Transverse colon (tissue), 4 donors: ENCODE data around the gene SPPL3. TPM values are rescaled to one million over a fixed set of nuclear protein-coding genes. Genes with fewer than 3 reads are reported as not detected.

Experiments used
- DNase-seq: peaks from one replicate; pipeline ENCODE4 v3.0.0-alpha.2; 2019
- H3K27ac ChIP-seq, 4 donors: fragments of 200-600 bp; sonication (generic); 2 replicates each; pipeline ENCODE4 v1.5.1; 2016 to 2018; ENCODE audit warnings: inconsistent platforms in 4 of 4
- H3K27me3 ChIP-seq: fragments of 200-600 bp; sonication (generic); 2 replicates; pipeline ENCODE4 v1.5.1; 2017; ENCODE audit warnings: inconsistent platforms
- H3K36me3 ChIP-seq, 4 donors: fragments of 200-600 bp; sonication (generic); 2 replicates each; pipeline ENCODE4 v1.5.1; 2017 to 2019; ENCODE audit warnings: inconsistent platforms in 4 of 4
- H3K4me1 ChIP-seq, 4 donors: fragments of 200-600 bp; sonication (generic); 2 replicates each; pipeline ENCODE4 v1.5.1; 2017 to 2020; ENCODE audit warnings: inconsistent platforms in 4 of 4
- H3K4me3 ChIP-seq, 4 donors: fragments of 200-600 bp; sonication (generic); 1 replicate in 1 of 4; 2 replicates in 3 of 4; pipeline versions ENCODE4 v1.5.1 to v1.6.1; 2017 to 2019; ENCODE audit warnings: inconsistent platforms in 4 of 4
- H3K9me3 ChIP-seq, 2 donors: fragments of 200-600 bp; sonication (generic); 2 replicates each; pipeline ENCODE4 v1.5.1; 2017 to 2019; ENCODE audit warnings: inconsistent platforms in 2 of 2
- EP300 ChIP-seq: sonication (generic); formaldehyde crosslinking; IDR thresholded peaks from one replicate; pipeline ENCODE4 v1.6.1; 2017; ENCODE audit warnings: antibody characterized with exemption, low read depth
- POLR2A ChIP-seq: fragments of 450-650 bp; IDR thresholded peaks from one replicate; pipeline ENCODE4 v1.6.1; 2016; ENCODE audit warnings: antibody characterized with exemption, mild to moderate bottlenecking, moderate library complexity
- POLR2AphosphoS5 ChIP-seq, 3 donors: sonication (generic); formaldehyde crosslinking; IDR thresholded peaks; one replicate each; pipeline ENCODE4 v1.6.1; 2016; ENCODE audit warnings: antibody characterized with exemption in 3 of 3
- WGBS, 2 donors: methylation state at CpG; one replicate each; pipeline ENCODE4 v1.1.5; 2018; ENCODE audit warnings: low coverage in 1 of 2; 5-methylcytosine and 5-hydroxymethylcytosine counted together
- in situ Hi-C, 4 donors: fragments of 200-750 bp; cut with MboI; loops; one replicate each; pipeline versions ENCODE4 v1.15.0 to v1.15.1; 2017; ENCODE audit warnings: low sequenced_read_pairs in 3 of 4, low pct_ligation_motif_present in 1 of 4, low pct_unique_long_range_greater_than_20kb in 1 of 4
- intact Hi-C: fragments of 100-400 bp; cut with DNase I; formaldehyde crosslinking; loops from one replicate; pipeline ENCODE4 v1.15.1; 2023; ENCODE audit warnings: low total_unique reads
- total RNA-seq, 4 donors: library from RNA; depleted of rRNA; stranded (reverse); fragments of >200 nt; gene quantifications; one replicate each; pipeline ENCODE4 v1.1.0, GENCODE V29; 2016
- TF ChIP-seq, protein P1 (sequence below), 5 experiments: fragments of 200-600 bp in 3 of 5; fragments of 450-650 bp in 2 of 5; sonication (generic) in 3 of 5; IDR thresholded peaks; 1 replicate in 2 of 5; 2 replicates in 3 of 5; pipeline ENCODE4 v1.5.1; 2016 to 2017; ENCODE audit warnings: antibody characterized with exemption in 5 of 5, inconsistent platforms in 3 of 5, mild to moderate bottlenecking in 2 of 5, moderate library complexity in 1 of 5

Gene SPPL3
- total RNA-seq, 4 donors from 2014 or later: 34.7 to 45.4 (median 41.6) TPM

DNA sequence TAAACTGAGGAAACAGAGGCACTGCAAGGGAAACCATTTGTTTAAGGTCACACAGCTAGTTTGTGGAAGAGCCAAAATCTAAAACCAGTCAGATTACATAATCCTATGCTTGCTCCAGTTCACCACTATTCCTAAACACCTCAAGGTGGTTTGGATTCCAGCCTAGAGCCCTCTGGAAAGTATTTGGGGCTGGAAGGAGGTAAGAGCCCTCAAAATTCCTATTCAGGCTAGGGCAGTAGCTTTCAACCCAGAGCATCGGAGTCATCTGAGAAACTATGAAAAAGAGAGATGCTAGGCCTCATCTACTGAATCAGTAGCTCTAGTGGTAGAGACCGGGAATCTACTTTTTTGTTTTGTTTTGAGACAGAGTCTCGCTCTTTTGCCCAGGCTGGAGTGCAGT lies 16.0 kb upstream of the SPPL3 start:
- Histone ChIP-seq H3K27me3 (no peaks in the 10 kb centered on the region), H3K36me3 (no peaks in the 10 kb centered on the region), H3K27ac (no peak overlapping the region), H3K4me3 (no peak overlapping the region), H3K9me3 (peaks cover 10 to 12% of the 10 kb centered on the region in 2 donors), H3K4me1 (no peaks in the 10 kb centered on the region)
- in situ Hi-C loops (no loop called here), intact Hi-C loops (no loop called here)
- 85 to 100% methylated on average over 1 to 3 of the region's 3 CpGs for WGBS, 2 donors
- TF ChIP-seq POLR2AphosphoS5 (IDR thresholded peaks at IDR 0.05): no peak
- TF ChIP-seq, protein P1, sequence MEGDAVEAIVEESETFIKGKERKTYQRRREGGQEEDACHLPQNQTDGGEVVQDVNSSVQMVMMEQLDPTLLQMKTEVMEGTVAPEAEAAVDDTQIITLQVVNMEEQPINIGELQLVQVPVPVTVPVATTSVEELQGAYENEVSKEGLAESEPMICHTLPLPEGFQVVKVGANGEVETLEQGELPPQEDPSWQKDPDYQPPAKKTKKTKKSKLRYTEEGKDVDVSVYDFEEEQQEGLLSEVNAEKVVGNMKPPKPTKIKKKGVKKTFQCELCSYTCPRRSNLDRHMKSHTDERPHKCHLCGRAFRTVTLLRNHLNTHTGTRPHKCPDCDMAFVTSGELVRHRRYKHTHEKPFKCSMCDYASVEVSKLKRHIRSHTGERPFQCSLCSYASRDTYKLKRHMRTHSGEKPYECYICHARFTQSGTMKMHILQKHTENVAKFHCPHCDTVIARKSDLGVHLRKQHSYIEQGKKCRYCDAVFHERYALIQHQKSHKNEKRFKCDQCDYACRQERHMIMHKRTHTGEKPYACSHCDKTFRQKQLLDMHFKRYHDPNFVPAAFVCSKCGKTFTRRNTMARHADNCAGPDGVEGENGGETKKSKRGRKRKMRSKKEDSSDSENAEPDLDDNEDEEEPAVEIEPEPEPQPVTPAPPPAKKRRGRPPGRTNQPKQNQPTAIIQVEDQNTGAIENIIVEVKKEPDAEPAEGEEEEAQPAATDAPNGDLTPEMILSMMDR (IDR thresholded peaks at IDR 0.05): no peak
- TF ChIP-seq EP300: no peak
- TF ChIP-seq POLR2A: no peak
- no peak for DNase-seq

DNA sequence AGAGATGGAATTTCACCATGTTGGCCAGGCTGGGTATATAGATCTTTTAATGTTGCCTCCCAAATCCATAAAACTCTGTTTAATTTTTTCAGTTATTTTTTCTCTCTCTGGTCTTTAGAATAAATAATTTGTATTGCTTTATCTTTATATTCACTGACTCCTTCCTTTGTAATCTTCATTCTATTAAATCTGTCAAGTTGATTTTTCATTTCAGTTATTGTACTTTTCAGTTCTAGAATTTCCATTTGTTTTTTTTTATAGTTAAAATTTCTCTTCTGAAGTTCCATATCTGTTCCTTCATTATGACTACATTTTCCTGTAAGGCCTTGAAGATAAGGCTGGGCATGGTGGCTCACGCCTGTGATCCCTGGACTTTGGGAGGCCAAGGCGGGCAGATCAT lies 13.6 kb upstream of the SPPL3 start:
- Histone ChIP-seq H3K27me3 (no peaks in the 10 kb centered on the region), H3K27ac (no peak overlapping the region), H3K36me3 (no peaks in the 10 kb centered on the region), H3K4me3 (no peak overlapping the region), H3K4me1 (no peaks in the 10 kb centered on the region), H3K9me3 (peaks cover 10 to 12% of the 10 kb centered on the region in 2 donors)
- DNase-seq: no peak
- WGBS, 2 donors: 96 to 100% methylated on average over 2 of the region's 2 CpGs
- intact Hi-C loops (no loop called here), in situ Hi-C loops (no loop called here)
- TF ChIP-seq POLR2AphosphoS5 (IDR thresholded peaks at IDR 0.05) (no peak), EP300 (no peak), POLR2A (no peak)
- TF ChIP-seq, protein P1 (IDR thresholded peaks at IDR 0.05): no peak

DNA sequence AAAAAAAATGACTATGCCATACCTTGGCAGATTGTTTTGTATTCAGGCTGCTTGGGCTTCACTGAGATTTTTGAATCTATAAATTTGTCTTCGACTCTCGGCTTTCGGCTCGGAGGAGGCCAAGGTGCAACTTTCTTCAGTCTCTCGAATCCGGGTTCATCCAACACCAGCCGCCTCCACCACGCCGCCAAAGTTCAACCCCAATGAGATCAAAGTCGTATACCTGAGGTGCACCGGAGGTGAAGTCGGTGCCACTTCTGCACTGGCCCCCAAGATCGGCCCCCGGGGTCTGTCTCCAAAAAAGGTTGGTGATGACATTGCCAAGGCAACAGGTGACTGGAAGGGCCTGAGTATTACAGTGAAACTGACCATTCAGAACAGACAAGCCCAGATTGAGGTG lies 12.4 kb upstream of the SPPL3 start:
- TF ChIP-seq, protein P1 (IDR thresholded peaks at IDR 0.05): no peak
- no peak for TF ChIP-seq POLR2AphosphoS5 (IDR thresholded peaks at IDR 0.05)
- TF ChIP-seq EP300: no peak
- no peak for TF ChIP-seq POLR2A
- Histone ChIP-seq H3K4me3 (no peak overlapping the region), H3K9me3 (peaks cover 10 to 12% of the 10 kb centered on the region in 2 donors), H3K27ac (no peak overlapping the region), H3K27me3 (no peaks in the 10 kb centered on the region), H3K4me1 (no peaks in the 10 kb centered on the region), H3K36me3 (no peaks in the 10 kb centered on the region)
- no peak for DNase-seq
- WGBS, 2 donors: 94 to 98% methylated on average over 7 to 14 of the region's 14 CpGs
- in situ Hi-C loops (no loop called here), intact Hi-C loops (no loop called here)

DNA sequence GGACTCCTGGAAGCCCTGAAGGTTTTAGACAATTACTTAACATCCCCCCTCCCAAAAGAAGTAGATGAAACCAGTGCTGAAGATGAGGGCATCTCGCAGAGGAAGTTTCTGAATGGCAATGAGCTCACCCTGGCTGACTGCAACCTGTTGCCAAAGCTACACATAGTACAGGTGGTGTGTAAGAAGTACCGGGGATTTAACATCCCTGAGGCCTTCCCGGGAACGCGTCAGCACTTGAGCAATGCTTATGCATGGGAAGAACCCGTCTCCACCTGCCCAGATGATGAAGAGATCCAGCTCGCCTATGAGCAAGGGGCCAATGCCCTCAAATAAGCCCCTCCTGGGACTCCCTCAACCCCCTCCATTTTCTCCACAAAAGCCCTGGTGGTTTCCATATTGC lies 10.6 kb upstream of the SPPL3 start:
- no peaks in the 10 kb centered on the region for H3K36me3 ChIP-seq
- H3K27ac ChIP-seq: no peak overlapping the region
- H3K27me3 ChIP-seq: no peaks in the 10 kb centered on the region
- 80 to 88% methylated on average over 2 to 7 of the region's 7 CpGs for WGBS, 2 donors
- in situ Hi-C loops (no loop called here), intact Hi-C loops (no loop called here)
- H3K9me3 ChIP-seq: peaks cover 10 to 12% of the 10 kb centered on the region in 2 donors
- no peak for TF ChIP-seq EP300
- no peaks in the 10 kb centered on the region for H3K4me1 ChIP-seq
- DNase-seq: no peak
- no peak overlapping the region for H3K4me3 ChIP-seq

DNA sequence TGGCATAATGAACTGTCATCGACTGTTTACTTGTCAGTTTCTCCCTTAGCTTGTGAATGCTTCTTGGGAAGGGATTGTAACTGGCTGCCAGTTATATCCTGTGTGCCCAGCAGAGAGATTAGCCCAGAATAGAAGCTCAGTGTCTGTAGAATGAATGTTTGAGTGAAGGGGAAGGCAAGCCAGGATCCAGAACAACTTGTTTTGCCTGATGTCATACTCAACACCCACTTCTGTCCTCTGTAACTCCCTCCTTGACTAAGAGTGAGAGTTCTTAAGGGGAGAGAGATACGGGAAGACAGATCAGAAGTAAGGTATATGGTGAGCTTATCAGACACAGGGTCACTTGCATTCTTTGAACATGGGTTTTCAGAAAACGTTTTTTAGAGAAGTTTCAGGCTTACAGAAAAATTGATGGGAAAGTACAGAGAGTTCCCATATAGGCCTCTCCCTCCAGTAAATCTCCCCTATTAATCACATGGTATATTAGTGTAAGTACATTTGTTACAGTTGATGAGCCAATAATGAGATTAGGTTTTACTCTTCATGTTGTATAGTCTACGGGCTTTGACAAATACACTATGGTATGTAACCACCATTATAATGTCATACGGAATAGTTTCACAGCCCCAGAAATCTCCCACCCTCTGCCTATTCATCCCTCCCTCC lies 5.6 kb upstream of the SPPL3 start:
- H3K27me3 ChIP-seq: no peaks in the 10 kb centered on the region
- H3K27ac ChIP-seq: no peak overlapping the region
- no peaks in the 10 kb centered on the region for H3K36me3 ChIP-seq
- no peaks in the 10 kb centered on the region for H3K4me1 ChIP-seq
- H3K4me3 ChIP-seq: no peak overlapping the region
- TF ChIP-seq, protein P1 (IDR thresholded peaks at IDR 0.05): no peak
- no peak for TF ChIP-seq POLR2A
- TF ChIP-seq POLR2AphosphoS5 (IDR thresholded peaks at IDR 0.05): no peak
- no peak for TF ChIP-seq EP300
- WGBS, 2 donors: 64 to 69% methylated on average over 4 to 5 of the region's 5 CpGs
- no peaks in the 10 kb centered on the region for H3K9me3 ChIP-seq
- no peak for DNase-seq
- intact Hi-C loops: no loop called here
- in situ Hi-C loops: no loop called here
